Panc1 (cell line): ENCODE measurements around the gene FANCI.

Experiments
- CTCF ChIP-seq: fragments of 450-650 bp; IDR thresholded peaks from 2 replicates; pipeline ENCODE4 v1.5.1; 2017; ENCODE audit warnings: mild to moderate bottlenecking
- POLR2AphosphoS5 ChIP-seq: IDR thresholded peaks from 2 replicates; pipeline ENCODE4 v1.6.1; 2012; ENCODE audit warnings: mild to moderate bottlenecking, low read depth, low read length, moderate library complexity
- SIN3A ChIP-seq: IDR thresholded peaks from 2 replicates; pipeline ENCODE4 v1.6.1; 2012; ENCODE audit warnings: low read depth, mild to moderate bottlenecking, low read length, moderate library complexity, borderline replicate concordance; ENCODE audit not compliant: insufficient read depth

- TF ChIP-seq CTCF: no peak
- TF ChIP-seq POLR2AphosphoS5: no peak
- TF ChIP-seq SIN3A: no peak
Observed at GRCh38 chr15:89363770-89364169, 120.0 kb downstream of the FANCI start.
